Endodermal cell (in vitro differentiated cells): Measurements from ENCODE around the gene INHBE. TPM values are rescaled to one million over a fixed set of nuclear protein-coding genes. Genes with fewer than 3 reads are reported as not detected.
"Not testable (repeated sequence)": the region's sequence is repeated elsewhere in the genome, so short reads cannot be mapped to it uniquely, and the experiment has no call there.

Source experiments
- DNase-seq: peaks from one replicate; pipeline ENCODE4 v3.0.0-alpha.2; 2017
- H3K27ac ChIP-seq: 2 replicates; pipeline ENCODE4 v1.5.1; 2013; ENCODE audit warnings: mild to moderate bottlenecking, low read depth, low read length, moderate library complexity
- H3K27me3 ChIP-seq: 2 replicates; pipeline ENCODE4 v1.6.1; 2013; ENCODE audit warnings: mild to moderate bottlenecking, low read length, moderate library complexity; ENCODE audit not compliant: insufficient read depth, control insufficient read depth, poor library complexity, severe bottlenecking
- H3K36me3 ChIP-seq: 2 replicates; pipeline ENCODE4 v1.7.0; 2013; ENCODE audit warnings: mild to moderate bottlenecking, low read length, moderate library complexity; ENCODE audit not compliant: control insufficient read depth, insufficient read depth
- H3K4me1 ChIP-seq: one replicate; pipeline ENCODE4 v1.7.0; 2013; ENCODE audit warnings: low read length; ENCODE audit not compliant: control insufficient read depth, insufficient read depth
- H3K4me3 ChIP-seq: 2 replicates; pipeline ENCODE4 v1.5.1; 2013; ENCODE audit warnings: mild to moderate bottlenecking, low read length, moderate library complexity
- H3K9ac ChIP-seq: 2 replicates; pipeline ENCODE4 v1.6.1; 2013; ENCODE audit warnings: mild to moderate bottlenecking, low read length, moderate library complexity; ENCODE audit not compliant: poor library complexity, severe bottlenecking; ENCODE audit errors: extremely low read depth
- H3K9me3 ChIP-seq: 2 replicates; pipeline ENCODE4 v1.6.1; 2013; ENCODE audit warnings: mild to moderate bottlenecking, low read length, moderate library complexity; ENCODE audit not compliant: control insufficient read depth
- H3K27ac Mint-ChIP-seq: 2 replicates; pipeline ENCODE4 v1.8.0; 2020; ENCODE audit warnings: mixed read lengths
- H3K27me3 Mint-ChIP-seq: 2 replicates; pipeline ENCODE4 v1.8.0; 2021; ENCODE audit warnings: mild to moderate bottlenecking, mixed read lengths; ENCODE audit not compliant: insufficient read depth
- H3K36me3 Mint-ChIP-seq: 2 replicates; pipeline ENCODE4 v1.8.0; 2020; ENCODE audit warnings: low read depth, mixed read lengths
- H3K4me1 Mint-ChIP-seq: 2 replicates; pipeline ENCODE4 v1.8.0; 2020; ENCODE audit warnings: mixed read lengths
- H3K4me3 Mint-ChIP-seq: 2 replicates; pipeline ENCODE4 v1.8.0; 2020; ENCODE audit warnings: mild to moderate bottlenecking, moderate library complexity, mixed read lengths
- H3K9me3 Mint-ChIP-seq: 2 replicates; pipeline ENCODE4 v1.8.0; 2020; ENCODE audit warnings: mild to moderate bottlenecking, mixed read lengths
- WGBS, 2 experiments: methylation state at CpG; one replicate each; pipeline versions ENCODE4 v1.1.5 to v1.1.7; 2013; ENCODE audit warnings: missing lambda C conversion rate in 2 of 2, mixed read lengths in 1 of 2; ENCODE audit not compliant: insufficient coverage in 1 of 2, insufficient read length in 1 of 2; 5-methylcytosine and 5-hydroxymethylcytosine counted together
- total RNA-seq, 2 donors: library from RNA; stranded (reverse); fragmentation: NEBNext Ultra II Directional in 1 of 2; extraction: Animal tissue kit (Norgen Biotek cat#: 25700) in 1 of 2; gene quantifications; 2 replicates in 1 of 2; 3 replicates in 1 of 2; pipeline ENCODE4 v1.2.1, GENCODE V29; 2021
- TF ChIP-seq, protein P1 (sequence below): fragments of 200-600 bp; sonication (generic); conservative IDR thresholded peaks from 2 replicates; pipeline ENCODE4 v1.5.0; 2021; ENCODE audit warnings: antibody characterized with exemption, mild to moderate bottlenecking

The INHBE gene
- total RNA-seq, 2 donors from 2014 or later = 0.24 to 0.29 TPM

- no peak overlapping the region for H3K27ac ChIP-seq
- H3K4me1 ChIP-seq = no peaks in the 10 kb centered on the region
- TF ChIP-seq, protein P1, sequence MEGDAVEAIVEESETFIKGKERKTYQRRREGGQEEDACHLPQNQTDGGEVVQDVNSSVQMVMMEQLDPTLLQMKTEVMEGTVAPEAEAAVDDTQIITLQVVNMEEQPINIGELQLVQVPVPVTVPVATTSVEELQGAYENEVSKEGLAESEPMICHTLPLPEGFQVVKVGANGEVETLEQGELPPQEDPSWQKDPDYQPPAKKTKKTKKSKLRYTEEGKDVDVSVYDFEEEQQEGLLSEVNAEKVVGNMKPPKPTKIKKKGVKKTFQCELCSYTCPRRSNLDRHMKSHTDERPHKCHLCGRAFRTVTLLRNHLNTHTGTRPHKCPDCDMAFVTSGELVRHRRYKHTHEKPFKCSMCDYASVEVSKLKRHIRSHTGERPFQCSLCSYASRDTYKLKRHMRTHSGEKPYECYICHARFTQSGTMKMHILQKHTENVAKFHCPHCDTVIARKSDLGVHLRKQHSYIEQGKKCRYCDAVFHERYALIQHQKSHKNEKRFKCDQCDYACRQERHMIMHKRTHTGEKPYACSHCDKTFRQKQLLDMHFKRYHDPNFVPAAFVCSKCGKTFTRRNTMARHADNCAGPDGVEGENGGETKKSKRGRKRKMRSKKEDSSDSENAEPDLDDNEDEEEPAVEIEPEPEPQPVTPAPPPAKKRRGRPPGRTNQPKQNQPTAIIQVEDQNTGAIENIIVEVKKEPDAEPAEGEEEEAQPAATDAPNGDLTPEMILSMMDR = no peak
- H3K4me3 Mint-ChIP-seq = no peak overlapping the region
- no peaks in the 10 kb centered on the region for H3K27me3 ChIP-seq
- H3K9me3 Mint-ChIP-seq = peaks cover 14% of the 10 kb centered on the region
- H3K4me3 ChIP-seq = no peak overlapping the region
- no peak for DNase-seq
- no peak overlapping the region for H3K27ac Mint-ChIP-seq
- 43 to 80% methylated on average over 1 of the region's 1 CpG for WGBS, 2 experiments
- H3K36me3 ChIP-seq = no peaks in the 10 kb centered on the region
- peaks cover 7% of the 10 kb centered on the region for H3K9me3 ChIP-seq
- no peak overlapping the region for H3K9ac ChIP-seq
- peaks cover 2% of the 10 kb centered on the region for H3K36me3 Mint-ChIP-seq
- no peaks in the 10 kb centered on the region for H3K4me1 Mint-ChIP-seq
- peaks cover 1% of the 10 kb centered on the region for H3K27me3 Mint-ChIP-seq
Observed at GRCh38 chr12:57441846-57442427, 13.2 kb upstream of the INHBE start.

- WGBS, 2 experiments = 86 to 92% methylated on average over 2 to 6 of the region's 6 CpGs
- not testable (repeated sequence) for DNase-seq, H3K4me3 Mint-ChIP-seq, H3K27me3 ChIP-seq, H3K9ac ChIP-seq, H3K27me3 Mint-ChIP-seq, H3K4me1 Mint-ChIP-seq, H3K36me3 Mint-ChIP-seq, H3K27ac ChIP-seq, H3K4me3 ChIP-seq, H3K36me3 ChIP-seq, H3K4me1 ChIP-seq, H3K9me3 ChIP-seq, H3K27ac Mint-ChIP-seq
- H3K9me3 Mint-ChIP-seq = peaks cover 14% of the 10 kb centered on the region
Observed at GRCh38 chr12:57444337-57444736, 10.8 kb upstream of the INHBE start.

DNA sequence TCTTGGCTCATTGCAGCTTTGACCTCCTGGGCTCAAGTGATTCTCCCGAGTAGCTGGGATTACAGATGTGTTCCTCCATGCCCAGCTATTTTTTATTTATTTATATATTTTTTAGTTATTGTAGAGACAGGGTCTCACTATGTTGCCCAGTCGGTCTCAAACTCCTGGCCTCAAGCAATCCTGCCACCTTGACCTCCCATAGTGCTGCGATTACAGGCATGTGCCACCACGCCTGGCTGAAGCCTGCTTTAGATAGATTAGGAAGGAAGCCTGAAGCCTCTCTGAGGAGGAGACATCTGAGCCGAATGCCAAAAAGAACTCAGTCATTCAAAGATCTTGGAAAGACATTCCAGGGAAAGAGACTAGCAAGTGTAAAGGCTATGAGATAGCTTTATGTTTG lies 10.4 kb upstream of the INHBE start:
- no peak for DNase-seq
- Mint-ChIP-seq H3K9me3 (peaks cover 14% of the 10 kb centered on the region), H3K4me3 (no peak overlapping the region), H3K27me3 (peaks cover 1% of the 10 kb centered on the region), H3K4me1 (no peaks in the 10 kb centered on the region), H3K36me3 (peaks cover 2% of the 10 kb centered on the region), H3K27ac (no peak overlapping the region)
- WGBS, 2 experiments = 90 to 92% methylated on average over 4 to 5 of the region's 5 CpGs
- no peak overlapping the region for H3K4me3 ChIP-seq
- TF ChIP-seq, protein P1 = no peak
- no peaks in the 10 kb centered on the region for H3K36me3 ChIP-seq
- no peak overlapping the region for H3K9ac ChIP-seq
- H3K4me1 ChIP-seq = no peaks in the 10 kb centered on the region
- no peaks in the 10 kb centered on the region for H3K27me3 ChIP-seq
- peaks cover 7% of the 10 kb centered on the region for H3K9me3 ChIP-seq
- no peak overlapping the region for H3K27ac ChIP-seq
